ENCODE results near the gene TP53I13.
A peak's percentile ranks its signal among the peaks of the same experiment; 100 is the strongest.

Gene TP53I13

DNA sequence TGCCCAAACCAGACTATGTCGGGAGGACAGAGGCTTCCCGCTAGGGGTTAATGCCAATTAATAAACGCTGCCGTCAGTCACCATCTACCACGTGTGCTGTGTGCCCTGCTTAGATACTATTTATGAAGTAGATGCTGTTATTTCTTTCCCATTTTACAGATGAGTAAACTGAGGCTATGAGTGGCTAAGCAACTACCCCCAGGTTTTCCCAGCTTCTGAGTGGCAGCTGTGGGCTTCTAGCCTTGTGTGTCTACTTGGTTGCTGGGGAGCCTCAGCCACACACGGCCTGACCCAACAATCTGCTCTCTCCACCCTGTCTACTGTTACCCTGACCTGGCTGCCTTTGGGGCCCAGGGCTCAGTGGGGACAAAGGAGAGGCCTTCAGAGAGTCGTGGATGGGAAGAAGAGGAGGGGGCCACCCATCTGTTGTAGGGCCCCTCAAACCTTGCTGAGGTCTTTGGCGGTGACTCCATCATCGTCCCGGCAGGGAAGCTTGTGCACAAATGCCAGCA is 13.8 kb downstream of the TP53I13 start:
- DNase-seq, result no peak

DNA sequence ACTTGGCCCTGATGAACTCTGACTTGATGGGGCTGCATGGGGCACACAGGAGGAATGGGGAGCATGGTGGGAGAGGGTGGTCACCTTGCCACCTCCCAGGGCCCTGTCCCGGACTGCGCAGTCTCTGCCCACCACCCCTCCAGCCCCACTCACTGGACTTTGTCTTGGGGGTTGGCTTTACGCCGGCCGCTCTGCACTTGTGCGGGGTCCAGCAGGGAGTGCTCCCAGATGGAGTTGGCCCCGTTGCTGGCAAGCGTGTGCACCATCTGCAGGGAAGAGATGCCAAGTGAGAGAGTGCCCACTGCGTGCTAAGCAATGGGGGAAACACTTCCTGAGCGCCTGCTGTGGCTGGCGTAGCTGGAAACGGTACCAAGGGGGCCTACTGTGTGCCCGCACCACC is 14.3 kb downstream of the TP53I13 start:
- DNase-seq, result no peak

DNA sequence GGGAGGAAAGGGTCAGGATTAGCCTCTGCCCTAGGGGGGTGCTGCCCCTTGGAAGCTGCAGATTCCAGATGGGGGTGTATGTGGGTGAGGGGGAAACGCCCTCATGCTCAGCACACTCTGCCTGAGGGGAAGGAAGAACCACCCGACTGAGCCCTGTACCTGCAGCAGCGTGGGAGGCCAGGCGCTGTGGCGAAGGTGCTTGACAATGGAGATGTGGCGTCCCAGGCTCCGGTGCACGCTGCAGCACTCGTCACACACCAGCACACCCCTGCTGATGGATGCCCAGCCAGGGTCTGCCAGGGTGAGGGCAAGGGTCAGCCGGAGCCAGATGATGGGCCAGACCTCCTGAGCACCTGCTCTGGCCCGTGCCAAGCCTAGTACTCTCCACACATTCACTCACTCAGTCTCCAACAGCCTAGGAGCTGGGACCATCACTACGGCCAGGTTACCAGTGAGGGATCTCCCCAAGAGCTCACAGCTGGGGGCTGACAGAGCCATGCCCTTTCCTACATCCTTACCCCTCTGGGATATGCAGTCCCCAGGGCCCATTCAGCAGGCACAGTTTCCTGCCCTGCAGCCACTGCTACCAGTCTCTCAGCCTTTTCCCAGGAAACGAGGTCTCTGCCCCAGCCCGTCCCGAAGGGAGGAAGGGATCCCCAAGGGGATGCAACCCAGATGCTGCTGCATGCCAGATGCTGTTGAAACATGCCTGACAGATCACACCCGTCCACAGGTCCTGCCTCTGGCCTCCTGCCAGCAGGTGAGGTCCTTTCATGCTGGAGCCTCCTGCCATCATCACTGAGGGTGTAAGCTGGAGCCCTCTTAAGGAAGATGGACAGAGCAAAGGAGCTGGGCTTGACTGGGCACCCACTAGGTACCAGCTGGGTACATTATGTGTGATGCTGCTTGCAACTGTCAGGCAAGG is 15.1 kb downstream of the TP53I13 start:
- no peak for DNase-seq

DNA sequence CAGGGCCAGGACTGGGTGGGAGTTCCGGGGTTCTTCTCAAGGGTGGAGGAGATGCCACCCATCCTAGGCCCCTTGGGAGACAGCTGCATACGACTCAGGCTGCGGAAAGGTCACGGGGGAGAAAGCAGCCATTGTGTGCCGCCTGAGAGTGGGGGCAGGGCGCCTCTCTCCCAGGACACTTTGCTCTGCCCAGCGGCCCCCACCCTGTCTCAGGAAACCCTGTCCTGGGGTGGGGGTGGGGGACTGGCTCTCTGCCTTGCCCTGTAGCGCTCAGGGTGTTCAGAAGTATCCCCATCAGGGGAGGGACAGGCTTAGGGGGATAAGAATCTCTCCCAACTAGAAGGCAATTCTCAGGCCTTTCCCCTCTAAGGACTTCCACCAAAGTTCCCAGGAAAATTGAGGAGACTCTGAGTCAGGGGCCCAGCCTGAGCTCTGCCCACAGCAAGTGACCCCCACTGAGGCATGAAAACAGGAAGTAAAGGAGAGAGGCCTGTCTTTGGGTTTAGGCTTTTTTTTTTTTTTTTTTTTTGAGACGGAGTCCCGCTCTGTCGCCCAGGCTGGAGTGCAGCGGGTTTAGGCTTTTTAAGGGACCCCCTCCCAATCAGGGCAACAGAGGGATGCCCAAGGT is 16.1 kb downstream of the TP53I13 start:
- no peak for DNase-seq

DNA sequence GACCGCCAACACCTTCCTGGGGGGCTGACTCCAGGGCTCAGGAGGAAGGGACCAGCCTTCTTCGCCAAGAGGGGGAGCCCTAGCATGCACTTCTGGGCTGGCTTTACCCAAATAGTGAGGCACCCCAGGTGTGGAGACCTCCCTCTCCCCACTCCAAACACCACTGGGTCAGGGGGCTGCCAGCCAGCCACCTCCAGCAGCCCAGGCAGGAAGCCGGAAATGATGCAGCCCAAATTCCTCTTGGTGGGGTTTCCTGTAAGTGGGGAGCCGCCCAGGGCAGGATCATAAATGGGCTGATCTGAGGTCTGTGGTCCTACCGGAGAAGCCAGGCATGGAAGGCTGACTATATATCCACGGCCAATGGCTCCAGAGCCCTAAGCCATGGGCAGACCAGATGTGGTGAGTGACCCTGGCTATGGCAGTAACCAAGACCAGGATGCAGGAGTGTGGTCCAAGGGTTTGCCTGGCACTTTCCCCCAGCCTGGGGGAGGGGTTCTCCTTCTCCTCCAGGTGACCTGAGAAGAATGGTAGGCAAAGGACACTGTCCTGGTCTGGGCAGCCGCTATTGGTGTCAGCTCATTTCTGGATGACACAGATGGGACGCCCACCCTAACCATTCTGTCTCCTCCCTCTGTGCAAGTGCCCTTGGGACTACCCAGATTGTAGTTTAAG is 16.7 kb downstream of the TP53I13 start:
- DNase-seq, result peak; percentile 35

DNA sequence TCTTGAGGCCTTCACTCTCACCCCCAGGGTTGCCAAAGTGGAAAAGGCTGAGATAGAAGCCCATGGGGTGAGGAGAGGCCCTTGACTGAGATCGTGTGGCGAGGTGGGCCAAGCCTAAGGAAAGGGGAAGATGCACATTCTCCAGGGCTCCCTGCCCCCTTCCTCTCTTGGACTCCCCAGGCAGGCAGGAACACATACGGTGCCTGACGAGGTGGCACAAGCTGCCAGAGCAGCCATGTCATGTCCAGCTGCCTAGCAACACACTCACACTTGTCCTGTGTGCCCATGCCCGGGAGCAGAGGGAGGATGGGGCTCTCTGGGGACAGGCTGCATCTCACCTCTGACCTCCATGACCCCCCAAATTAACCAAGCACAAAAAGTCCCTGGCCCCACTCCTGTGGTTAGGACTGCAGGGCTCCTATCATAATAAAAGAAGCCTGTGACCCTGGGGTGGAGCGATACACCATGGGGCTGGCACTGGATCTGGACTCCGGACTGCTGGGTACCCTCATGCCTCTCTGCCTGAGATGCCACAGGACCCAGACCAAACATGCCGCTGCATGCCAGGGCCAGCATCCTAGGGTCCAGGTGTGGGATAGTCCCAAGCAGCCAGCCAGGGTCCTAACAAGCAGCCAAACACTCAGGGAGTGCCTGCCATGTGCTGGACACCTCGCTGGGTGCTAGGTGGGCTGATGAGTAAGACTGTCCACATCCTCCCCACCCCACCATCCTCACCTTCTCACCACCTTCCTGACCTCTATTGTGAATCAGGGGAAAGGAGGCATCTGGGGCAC is 18.4 kb downstream of the TP53I13 start:
- DNase-seq, result no peak

DNA sequence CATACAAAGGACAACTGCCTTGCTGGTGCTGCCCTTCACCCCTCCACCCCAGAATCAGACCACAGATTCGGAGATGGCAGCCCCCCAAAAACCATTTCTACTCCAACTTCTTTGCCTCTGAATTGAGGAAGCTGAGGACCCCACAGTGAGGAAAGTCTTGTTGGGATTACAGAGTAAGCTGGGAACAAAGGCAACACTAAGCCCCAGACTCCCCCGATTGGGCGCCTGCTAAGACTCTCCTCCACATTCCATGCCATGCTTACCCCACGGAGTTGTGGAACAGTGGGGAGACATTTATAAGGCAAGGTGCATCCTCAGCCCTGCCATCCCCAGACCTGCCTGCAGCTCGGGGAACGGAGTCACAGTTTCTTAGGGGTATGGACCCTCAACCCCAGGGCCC is 19.1 kb downstream of the TP53I13 start:
- DNase-seq, result no peak

DNA sequence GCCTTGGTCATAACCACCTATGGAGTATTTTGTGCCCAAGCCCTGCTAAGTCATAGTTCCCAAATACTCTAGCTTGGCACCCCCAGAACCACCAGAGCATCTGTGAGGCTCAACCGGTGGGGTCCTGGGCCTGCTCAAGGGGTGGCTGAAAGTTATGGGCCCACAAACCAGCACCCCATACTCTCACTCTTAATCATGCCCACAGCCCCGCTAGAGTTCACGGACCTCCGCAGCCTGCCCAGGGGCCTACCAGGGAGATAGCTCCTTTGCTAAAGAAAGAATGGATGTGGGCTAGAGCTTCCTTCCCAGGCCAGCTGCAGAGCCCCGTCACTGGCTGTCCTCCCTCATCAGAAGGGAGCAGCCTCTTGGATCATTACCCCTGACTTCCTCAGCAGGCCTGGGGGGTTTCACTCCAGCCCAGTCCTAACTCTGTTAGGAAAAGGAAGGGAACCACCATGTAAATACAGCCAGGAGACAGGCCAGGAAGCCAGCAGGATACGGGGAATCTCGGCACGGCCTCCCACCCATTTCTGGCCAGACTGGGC is 19.6 kb downstream of the TP53I13 start:
- peak; percentile 31 for DNase-seq

DNA sequence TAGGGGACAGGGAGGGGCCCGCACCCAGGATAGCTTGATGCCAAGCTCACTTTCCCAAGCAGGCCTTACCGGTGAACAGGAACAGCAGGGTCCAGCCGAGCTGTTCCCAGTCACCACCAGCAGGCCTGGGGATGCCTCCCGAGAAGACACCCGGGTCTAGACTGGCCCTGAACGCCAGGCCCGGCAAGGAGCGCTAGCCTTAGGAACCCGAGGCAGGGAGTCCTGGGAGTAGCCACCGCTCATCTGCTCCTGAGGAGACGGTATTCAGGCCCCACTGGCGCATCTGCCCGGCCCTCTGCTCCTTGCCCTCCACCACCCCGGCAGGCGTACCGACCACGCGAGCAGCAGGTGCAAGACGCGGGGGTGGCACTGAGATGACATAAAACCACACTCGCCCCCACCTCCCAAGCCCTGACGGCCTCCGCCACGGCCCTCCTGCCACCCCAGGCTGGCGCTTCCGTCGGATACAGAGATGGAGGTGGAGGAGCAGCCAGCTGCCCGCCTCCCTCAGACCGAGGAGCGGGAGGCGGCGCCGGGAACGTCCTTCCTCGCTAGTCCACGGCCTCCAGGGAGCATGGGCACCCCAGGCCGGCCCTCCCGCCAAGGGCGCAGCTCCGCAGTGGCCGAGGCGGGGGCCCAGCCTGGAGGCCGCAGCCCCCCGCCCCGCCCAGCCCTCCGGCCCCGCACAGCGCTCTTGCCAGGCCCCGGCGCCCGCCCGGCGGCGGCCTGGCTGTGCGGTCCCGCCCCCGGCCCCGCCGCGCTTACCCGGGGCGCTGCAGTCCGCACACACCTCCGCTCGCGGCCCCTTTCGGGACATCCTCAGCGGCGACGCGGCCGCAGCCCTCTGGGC is 20.3 kb downstream of the TP53I13 start:
- DNase-seq, result peak; percentile 62

DNA sequence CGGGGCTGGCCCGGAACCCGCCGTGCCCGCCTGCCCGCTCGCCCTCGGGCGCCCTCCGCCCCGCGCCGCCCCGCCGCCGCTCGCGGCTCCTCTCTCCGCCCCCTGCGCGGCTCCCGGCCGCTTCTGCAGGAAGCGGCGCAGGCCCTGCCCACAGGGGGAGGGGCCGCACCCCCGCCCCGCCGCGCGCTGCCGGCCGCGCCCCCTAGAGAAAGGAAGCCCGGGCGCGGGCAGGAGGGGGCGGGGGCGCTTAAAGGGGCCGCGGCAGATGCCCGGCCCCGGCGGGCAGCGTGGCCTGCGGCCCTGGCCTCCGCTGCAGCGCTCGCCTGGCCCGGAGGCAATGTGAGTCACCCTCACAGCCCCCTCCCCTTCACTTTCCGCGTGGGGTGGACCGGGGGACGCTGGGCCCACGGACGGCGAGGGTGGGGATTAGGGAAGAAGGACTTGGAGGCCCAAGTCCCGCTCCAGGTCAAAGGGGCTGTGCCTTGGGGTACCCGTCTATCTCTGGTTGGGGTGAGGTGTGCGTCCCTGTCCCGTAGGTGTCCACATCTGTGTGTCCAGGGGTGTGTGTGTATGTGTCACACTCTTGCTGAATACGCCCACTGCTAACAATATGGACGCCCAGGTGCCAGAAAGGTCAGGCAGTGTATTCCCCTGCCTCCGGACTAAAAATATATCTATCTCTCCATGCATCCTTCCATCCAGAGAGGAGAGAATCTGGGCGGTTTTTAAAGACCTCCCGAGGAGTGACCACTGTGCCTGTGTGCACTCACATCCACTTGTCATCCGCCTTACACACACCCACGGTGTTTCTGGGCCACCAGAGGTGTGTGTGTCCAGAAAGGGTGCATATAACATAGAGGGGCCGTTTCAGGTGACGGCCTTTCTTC is 21.3 kb downstream of the TP53I13 start, which contains the start of gene GIT1:
GIT1 (minus strand) TSS at position 125 of the 887 bp plus-strand sequence. CDS start 270 bp downstream, outside the sequence.
- peak; percentile 91 for DNase-seq

DNA sequence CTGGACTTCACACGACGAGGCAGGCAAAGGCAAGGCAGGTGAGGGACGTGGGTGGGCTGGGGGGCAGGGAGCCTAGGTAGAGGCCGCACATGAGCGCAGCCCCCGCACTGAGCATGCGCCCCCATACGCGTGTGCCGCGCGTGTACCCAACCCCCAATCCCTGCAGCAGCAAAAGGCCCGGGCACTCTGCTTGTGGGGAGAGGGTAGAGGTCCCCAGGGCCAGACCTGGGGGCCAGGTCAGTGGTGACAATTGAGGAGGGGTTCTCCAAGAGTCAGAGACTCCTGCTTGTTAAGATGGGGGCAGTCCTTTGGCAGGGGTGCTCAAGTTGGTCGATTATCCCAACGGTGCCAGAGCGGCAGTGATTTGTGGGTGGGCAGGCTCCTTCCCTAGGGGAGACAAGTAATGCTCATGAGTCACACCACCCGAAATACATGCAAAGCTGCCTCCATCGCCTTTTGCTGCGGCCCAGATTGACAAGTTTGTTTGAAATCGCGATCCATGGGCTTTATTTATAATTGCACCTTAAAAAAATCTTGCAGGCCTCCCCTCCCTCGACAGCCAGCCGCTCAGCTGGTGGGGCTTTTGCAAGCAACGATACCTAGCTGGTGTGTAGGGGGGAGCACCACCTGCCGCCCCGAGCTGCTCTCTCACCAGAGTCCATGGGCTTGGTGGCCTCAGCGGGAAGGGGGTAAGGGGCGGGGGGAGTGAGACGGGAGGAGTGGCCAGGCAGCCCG is 22.1 kb downstream of the TP53I13 start:
- peak; percentile 33 for DNase-seq

DNA sequence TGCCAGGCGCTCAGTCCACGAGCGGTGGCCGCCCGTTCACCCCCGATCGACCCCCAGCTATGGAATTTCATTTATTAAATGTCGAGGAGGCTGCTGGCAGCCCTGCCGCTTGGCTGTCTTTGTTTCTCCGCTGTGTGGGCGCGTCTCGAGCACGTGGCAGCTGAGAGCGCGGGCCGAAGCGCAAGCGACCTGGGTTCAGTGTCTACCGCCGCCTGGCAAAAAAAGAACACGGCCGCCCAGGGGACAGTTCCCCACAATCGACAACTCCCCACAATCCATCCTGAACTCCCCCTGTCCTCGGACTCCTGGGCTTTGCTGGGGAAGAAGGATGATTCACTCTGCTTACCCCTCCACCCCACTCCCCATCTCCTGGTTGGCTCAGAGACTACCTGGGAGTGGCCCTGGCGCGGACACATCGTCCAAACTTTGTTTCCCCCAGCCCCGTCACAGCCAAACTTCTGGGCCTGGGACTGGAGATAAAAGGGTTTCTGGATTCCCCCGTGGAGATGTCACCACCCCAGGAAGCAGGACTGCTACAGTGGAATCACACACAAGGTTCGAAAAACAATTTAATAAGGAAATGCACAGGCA is 22.7 kb downstream of the TP53I13 start:
- DNase-seq, result peak; percentile 43

DNA sequence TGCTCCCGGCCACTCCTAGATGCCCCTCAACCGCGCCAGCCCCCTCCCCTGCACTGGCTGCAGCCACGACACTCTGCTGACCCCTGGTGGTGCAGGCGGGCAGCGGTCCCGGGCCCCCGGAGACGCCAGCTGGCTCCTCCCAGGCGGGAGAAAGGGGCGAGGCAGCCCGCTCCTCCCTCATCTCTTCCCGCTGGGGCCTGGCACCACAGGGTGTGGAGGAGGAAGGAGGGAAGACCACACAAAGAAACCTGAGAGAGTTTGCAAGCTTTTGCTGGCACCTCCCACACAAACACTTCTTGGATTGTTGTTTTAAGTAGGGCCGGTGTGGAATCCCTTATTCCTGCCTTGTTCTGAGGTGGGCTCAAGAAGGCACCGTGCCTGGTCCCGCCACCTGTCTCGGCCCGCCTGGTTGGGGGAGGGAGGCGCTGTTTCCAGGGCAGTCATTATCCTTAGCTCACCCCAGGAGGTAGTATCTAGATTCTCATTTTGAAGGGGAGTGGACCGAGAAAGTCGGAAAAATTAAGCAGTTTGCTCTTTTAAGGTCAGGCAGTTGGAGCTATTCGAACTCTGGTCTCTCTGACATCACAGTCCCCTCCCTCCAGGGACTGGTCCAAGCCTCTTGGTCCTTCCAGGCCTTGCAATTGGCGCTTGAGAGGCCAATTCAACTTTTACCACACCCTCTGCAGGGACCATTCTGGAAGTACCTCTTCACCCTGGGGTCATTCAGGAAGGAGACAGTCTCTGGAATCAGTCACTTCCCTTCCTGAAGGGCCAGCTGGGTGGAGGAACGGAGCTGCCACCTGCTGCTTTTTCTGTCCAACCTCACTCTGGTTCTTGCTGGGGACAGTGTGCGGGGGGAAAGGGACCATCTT is 23.5 kb downstream of the TP53I13 start:
- DNase-seq, result peak; percentile 92

DNA sequence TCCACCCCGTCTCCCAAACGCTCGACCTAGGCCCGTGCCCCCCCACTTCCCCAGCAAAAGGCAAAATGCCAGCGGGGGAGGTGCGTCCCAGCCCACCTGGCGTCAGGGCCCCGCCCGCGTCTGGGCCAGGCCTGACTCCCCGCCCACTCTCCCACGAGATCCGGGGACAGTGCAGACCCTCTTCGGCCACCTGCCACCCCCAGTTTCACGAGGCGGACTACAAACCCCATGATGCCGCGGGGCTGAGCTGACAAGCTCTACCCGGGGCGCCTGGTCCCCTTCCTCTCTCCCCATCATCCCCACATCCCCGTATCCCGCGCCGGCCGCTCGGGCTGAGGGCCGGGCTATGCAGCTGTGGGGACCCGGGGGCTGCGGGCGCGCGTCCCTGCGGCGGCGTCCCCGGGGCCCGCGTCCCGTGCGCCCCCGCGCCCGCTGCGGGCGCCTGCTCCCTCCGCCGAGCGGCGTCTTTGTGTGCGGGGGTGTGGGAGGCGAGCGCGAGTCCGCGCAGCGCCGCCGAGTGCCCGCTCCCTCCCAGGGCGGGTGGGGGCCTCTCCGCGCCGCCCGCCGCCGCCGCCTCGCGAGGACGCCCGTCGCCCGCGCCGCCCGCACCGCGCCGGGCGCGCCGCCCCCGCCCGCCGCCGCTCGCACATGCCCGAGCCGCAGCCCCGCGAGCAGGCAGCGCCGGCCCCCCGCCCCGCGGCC is 24.5 kb downstream of the TP53I13 start, which contains the start of gene ANKRD13B:
ANKRD13B (plus strand) TSS at position 283 of the 702 bp plus-strand sequence. CDS start 490 bp downstream, outside the sequence.
- DNase-seq, result peak; percentile 70

DNA sequence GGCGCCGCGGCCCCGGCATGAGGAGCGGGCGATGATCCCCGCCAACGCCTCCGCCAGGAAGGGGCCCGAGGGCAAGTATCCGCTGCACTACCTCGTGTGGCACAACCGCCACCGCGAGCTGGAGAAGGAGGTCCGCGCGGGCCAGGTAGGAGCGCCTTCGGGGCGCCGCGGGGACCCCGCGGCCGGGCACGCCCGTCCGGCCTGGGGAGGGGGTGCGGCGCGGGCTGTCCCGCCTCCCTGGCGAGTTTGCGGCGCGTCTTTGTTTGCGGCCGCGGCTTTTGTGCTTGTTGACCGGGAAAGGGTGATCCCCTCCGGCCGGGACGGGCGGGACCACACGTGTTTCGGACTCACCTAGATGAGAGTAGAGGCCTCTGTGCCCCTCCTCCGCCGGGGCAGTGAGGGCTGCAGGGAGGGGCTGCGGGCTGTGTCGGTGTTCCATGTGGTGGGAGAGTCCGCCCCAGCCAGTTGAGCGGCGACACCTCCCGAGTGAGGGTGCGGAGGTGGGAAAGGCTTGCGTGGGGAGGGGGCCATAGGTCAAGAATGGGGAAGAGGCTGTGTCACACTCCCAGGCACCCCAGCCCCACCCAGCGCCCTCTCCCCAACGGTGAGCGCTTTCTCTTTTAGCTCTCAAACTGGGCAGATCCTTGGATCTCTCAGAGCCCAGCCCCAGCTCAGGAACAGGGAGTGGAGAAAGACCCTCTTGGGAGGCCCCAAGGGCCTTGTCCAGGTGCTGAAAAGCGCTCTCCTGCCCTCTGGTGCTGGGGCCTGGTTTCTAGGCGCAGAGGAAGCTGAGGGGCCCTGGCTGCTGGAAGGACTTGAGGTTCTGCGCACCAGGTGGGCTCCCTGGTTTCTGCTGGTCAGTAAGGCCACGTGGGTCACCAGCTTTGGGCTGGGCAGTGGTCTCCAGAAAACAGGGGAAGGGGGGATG is 25.4 kb downstream of the TP53I13 start:
- peak; percentile 48 for DNase-seq

DNA sequence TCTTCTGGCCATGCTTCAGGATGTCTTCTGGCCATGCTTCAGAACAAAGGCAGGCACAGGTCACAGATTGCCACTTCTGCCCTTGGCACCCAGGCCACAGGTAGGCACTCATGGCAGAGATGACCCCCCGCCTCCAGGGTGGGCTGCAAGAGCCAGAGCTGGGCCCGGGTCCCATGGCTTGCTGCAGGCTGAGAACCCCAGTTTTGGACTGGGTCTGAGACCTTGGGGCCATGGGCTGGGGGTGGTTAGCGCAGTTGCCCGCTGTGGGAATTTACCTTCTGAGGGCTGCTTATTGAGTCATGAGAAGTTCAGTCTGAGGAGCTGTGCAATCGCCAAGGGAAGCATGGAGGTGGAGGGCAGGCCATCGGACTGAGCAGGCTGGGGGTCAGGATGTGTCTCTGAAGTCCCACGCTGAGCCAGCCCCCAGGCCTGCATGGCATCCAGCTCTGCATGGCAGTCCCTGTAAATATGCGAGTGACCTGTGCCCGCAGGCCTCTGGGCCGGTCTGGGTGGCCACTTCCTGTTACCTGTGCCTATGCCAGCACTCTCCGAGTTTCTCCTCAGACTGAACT is 26.1 kb downstream of the TP53I13 start:
- DNase-seq, result no peak
